Measurements from ENCODE around the gene CHIC2.

DNA sequence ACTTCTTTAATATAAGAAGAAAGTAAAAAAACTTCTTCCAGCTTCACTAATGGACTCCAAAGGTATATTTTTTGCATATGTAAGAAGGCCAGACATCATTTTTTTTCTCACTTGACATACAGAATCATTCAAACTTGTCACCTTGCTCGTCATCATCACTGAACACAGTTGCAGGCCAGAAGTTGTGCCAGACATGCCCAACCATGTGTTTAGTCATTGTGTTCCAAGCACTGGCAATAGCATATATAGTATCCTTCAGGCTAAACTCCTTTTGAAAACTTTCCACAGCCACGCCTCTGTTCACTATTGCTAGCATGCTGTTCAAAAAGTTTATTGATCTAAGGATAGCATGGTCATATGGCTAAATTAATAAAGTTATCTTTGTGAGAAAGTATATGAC is 83.3 kb downstream of the CHIC2 start:
- TF ChIP-seq, protein P1, sequence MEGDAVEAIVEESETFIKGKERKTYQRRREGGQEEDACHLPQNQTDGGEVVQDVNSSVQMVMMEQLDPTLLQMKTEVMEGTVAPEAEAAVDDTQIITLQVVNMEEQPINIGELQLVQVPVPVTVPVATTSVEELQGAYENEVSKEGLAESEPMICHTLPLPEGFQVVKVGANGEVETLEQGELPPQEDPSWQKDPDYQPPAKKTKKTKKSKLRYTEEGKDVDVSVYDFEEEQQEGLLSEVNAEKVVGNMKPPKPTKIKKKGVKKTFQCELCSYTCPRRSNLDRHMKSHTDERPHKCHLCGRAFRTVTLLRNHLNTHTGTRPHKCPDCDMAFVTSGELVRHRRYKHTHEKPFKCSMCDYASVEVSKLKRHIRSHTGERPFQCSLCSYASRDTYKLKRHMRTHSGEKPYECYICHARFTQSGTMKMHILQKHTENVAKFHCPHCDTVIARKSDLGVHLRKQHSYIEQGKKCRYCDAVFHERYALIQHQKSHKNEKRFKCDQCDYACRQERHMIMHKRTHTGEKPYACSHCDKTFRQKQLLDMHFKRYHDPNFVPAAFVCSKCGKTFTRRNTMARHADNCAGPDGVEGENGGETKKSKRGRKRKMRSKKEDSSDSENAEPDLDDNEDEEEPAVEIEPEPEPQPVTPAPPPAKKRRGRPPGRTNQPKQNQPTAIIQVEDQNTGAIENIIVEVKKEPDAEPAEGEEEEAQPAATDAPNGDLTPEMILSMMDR (conservative IDR thresholded peaks at IDR 0.05 in 1 of 2, IDR thresholded peaks at IDR 0.05 in 1 of 2; ENCODE audit: low read depth in 1 of 2, low read length in 2 of 2), result no peak
- TF ChIP-seq EZH2 (IDR thresholded peaks at IDR 0.05; ENCODE audit: low read length, missing control alignments), result no peak

All from fibroblast of lung (primary cell).